Hindlimb muscle (tissue), 1 donor: ENCODE data around the gene KAT5. TPM values are rescaled to one million over a fixed set of nuclear protein-coding genes. Genes with fewer than 3 reads are reported as not detected.
"Not testable (repeated sequence)": the region's sequence is repeated elsewhere in the genome, so short reads cannot be mapped to it uniquely, and the experiment has no call there.

Experiments
- DNase-seq: peaks from one replicate; pipeline ENCODE4 v3.0.0-alpha.2; 2013
- polyA plus RNA-seq: library from polyadenylated mRNA; unstranded; fragments of 120-200 nt; gene quantifications from one replicate; pipeline ENCODE4 v1.2.1, GENCODE V29; 2013; ENCODE audit not compliant: insufficient read length

KAT5 gene
- polyA plus RNA-seq, result 39.2 TPM

- peak; percentile 97 for DNase-seq
Observed at GRCh38 chr11:65711785-65712632, at the start of gene KAT5. Gene KAT5 (plus strand): TSS chr11:65712252. CDS start chr11:65712268, 16 bp downstream.

GRCh38 chr11:65662799-65663638 lies 49.0 kb upstream of the KAT5 start, which contains the start of gene RELA:
Gene RELA (minus strand): TSS chr11:65662916. CDS start chr11:65662832, 84 bp downstream.
- DNase-seq, result peak; percentile 96

DNA sequence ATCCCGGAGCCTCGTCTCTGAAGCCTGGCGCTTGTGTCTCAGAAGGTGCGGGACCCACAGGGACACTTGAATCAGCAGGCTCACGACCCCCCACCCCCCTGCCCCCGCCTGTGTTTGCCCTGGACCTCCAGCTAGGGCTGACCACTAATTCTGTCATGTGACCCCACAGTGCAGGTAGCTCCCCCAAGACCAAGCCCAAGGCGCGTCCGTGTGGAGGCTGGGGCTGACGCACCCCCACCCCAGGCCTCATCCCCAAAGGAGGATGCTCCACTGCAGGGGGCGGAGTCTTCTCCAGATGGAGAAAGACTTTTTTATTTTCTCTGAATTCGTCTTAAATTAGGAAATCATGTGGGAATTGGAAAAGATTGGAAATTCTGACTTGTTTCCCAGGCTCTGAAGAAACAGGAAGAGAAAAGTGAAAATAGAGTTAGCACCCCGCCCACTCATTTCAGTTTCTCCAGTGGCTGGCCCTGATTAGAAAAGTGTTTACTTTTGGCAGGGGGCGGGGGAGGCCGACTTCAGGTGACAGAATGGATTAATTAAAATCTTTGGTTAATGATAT lies 48.3 kb upstream of the KAT5 start:
- DNase-seq, result peak; percentile 82

DNA sequence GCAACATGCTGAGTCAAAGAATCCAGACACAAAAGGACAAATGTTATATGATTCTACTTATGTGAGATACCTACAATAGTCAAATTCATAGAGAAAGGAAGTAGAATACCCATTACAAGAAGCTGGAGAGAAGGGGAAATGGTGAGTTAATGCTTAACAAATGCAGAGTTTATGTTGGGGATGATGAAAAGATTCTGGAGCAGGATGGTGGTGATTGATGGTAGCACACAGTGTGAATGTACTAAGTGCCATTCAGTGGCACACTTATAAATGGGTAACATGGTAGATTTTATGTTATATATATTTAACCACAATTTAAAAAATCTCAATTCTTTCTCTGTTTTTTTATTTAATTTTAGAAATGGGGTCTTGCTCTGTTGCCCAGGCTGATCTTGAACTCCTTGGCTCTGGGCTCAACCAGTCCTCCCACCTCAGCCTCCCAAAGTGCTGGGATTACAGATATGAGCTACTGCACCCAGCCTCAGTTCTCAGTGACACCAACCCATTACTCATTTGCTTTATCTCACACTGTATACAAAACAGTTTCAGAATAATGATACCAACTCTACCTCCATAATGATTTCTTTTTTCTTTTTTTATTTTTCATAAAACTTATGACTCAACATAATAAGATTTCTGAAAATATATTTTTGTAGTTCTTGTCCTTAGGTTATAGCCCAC lies 39.7 kb upstream of the KAT5 start:
- no peak for DNase-seq

DNA sequence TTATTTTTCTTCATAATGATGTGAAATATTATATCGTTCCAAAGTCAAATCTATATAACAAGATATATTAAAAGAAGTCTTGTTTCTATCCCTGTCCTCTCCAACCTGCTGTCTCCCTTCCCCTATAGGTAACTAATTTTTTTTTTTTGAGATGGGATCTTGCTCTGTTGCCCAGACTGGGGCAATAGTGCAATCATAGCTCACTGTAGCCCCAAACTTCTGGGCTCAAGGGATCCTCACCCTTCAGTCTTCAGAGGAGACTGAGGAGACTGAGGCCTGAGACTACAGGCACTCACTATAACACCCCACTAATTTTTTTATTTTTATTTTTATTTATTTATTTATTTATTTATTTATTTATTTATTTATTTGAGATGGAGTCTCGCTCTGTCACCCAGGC lies 39.1 kb upstream of the KAT5 start:
- DNase-seq, result no peak

GRCh38 chr11:65680192-65680743 lies 31.8 kb upstream of the KAT5 start:
- DNase-seq, result no peak

GRCh38 chr11:65683480-65683879 lies 28.6 kb upstream of the KAT5 start:
- not testable (repeated sequence) for DNase-seq

GRCh38 chr11:65685981-65686380 lies 26.1 kb upstream of the KAT5 start:
- no peak for DNase-seq

DNA sequence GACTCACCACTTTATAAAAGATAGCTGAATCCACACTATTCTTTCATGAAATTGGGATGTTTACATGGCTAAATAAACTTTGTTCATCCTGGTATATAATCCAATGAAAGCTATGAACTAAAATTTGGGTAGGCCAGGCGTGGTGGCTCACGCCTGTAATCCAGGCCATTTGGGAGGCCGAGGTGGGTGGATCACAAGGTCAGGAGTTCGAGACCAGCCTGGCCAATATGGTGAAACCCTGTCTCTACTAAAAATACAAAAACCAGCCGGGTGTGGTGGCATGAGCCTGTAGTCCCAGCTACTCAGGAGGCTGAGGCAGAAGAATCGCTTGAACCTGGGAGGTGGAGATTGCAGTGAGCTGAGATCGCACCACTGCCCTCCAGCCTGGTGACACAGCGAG lies 20.2 kb upstream of the KAT5 start:
- DNase-seq, result not testable (repeated sequence)

DNA sequence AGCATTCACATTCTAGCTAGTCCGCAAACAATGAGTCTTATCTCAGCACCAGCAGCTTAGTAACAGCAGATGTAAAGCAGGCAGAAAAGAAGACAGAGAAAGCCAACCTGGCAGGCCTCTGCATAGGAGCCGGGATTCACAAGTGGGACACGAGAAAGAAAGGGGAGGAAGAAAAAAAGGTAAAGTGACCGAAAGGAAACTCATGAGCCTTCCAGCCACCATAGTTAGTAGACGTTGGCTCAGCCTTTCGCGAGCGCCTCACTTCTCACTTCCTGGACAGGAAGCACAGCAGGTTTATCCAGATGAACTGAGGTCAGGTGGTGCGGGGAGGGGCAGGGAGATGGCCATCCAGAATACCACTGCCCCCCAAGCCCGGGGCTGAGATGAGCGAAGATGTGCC lies 19.7 kb upstream of the KAT5 start:
- no peak for DNase-seq

DNA sequence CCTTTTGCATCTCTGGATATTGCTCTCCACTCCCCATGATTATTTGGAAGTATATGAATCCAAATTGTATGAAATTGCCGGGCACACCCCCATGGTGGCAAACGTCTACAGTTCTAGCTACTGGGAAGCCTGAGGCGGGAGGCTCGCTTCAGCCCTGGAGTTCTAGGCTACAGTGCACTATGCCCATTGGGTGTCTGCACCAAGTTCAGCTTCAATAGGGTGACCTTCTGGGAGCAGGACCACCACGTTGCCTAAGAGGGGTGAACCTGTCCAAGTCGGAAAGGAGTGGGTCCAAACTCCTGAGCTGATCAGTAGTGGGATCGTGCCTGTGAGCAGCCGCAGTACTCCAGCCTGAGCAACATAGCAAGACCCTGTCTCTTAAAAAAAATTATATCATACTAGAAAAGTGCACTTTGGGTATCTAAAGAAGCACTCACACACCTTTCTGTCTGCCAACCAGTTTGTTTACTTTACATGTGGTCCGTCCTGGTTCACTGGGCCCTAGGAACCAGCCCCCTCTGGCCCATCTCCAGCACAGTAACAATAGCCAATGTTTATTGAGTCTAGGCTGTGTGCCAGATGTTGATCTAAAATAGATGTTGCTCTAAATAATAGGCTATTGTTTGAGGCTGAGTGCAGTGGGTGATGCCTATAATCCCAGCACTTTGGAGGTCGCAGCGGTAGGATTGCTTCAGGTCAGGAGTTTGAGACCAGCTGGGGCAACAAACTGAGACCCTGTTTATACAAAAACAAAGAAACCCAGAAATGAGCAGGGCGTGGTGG lies 16.4 kb upstream of the KAT5 start:
- DNase-seq, result no peak

DNA sequence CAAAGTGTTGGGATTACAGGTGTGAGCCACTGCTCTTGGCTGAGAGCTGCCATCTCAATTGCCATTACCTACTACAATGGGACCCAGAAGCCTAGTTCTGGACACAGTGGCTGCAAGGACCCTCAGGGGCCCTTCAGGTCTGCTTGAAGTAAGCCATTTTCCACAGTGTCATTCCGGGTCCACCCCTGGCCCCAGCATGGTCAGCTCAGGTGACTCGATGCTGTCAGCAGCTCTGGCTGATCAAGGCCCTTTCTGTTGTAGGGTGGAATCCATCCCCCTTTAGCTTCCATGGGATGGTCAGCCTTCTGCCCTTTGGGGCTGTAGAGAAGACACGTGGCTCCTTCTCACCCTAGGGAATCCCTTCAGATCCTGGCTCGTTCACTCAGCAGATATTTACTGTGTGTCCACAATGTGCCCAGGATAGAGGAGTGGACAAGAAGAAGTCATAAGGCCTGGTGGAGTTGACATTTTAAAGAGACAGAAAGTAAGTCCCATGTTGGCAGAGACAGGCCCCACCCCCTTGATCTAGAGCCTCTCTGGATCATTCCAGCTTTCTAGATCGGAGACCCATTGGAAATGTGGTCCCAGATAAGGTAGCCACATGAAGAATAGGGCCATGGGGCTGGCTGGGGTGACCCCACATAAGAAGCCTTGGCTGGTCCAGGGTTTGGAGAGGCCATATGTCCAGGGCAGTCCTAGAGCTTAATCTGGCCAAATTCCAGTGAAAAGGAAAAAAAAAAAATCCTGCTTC lies 15.1 kb upstream of the KAT5 start:
- DNase-seq, result no peak

DNA sequence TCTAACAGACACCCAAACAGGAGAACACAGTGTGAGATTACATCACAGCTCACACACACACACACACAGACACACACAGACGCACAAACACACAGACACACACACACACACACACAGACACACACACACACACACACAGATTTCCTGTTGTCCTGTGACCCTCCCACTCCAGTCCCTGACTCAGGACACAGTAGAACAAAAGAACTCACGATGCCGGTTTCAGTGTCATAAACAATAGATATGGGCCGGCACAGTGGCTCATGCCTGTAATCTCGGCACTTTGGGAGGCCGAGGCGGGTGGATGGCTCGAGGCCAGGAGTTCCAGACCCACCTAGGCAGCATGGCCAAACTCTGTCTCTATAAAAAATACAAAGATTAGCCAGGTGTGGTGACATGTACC lies 13.8 kb upstream of the KAT5 start:
- no peak for DNase-seq

- DNase-seq, result no peak
Observed at GRCh38 chr11:65699306-65699705, 12.7 kb upstream of the KAT5 start.

GRCh38 chr11:65700399-65700798 lies 11.7 kb upstream of the KAT5 start:
- no peak for DNase-seq

DNA sequence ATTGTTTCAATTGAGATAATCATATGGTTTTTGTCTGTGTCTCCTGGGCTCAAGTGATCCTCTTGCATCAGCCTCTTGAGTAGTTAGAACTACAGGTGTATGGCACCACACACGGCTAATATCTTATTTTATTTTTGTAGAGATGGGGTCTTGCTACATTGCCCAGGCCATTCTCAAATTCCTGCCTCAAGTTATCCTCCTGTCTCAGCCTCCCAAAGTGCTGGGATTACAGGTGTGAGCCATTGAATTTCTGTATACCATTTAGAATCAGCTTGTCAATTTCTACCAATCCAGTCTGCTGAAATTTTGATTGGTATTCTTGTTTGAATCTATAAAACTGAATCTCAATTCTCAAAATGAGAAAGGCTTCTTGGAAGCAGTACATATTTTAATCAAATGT lies 10.4 kb upstream of the KAT5 start:
- no peak for DNase-seq

DNA sequence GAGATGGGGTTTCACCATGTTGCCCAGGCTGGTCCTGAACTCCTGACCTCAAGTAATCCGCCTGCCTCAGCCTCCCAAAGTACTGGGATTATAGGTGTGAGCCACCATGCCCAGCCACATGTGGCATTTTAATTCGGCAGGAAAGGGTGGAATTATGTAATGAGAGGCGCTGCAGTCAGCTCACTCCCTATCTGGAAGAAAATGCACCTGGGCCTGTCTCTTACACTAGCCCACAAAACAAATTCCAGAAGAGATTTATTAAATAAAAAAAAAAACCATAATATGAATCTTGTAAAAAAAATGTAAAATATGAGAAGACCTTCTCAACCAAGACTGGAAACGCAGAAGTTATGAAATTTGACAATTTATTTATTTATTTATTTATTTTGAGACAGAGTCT lies 8.2 kb upstream of the KAT5 start:
- DNase-seq, result no peak

DNA sequence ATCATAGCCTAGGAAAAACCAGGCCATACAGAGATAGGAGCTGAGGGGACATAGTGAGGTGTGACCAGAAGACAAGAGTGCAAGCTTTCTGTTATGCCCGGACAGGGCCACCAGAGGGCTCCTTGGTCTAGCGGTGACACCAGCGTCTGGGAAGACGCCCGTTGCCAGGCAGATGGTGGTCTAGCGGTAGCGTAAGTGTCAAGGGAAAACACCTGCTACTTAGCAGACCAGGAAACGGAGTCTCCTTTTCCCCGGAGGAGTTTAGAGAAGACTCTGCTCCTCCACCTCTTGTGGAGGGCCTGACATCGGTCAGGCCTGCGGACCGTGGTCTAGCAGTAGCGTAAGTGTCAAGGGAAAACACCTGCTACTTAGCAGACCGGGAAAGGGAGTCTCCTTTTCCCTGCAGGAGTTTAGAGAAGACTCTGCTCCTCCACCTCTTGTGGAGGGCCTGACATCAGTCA lies 5.7 kb upstream of the KAT5 start:
- DNase-seq, result peak; percentile 55

DNA sequence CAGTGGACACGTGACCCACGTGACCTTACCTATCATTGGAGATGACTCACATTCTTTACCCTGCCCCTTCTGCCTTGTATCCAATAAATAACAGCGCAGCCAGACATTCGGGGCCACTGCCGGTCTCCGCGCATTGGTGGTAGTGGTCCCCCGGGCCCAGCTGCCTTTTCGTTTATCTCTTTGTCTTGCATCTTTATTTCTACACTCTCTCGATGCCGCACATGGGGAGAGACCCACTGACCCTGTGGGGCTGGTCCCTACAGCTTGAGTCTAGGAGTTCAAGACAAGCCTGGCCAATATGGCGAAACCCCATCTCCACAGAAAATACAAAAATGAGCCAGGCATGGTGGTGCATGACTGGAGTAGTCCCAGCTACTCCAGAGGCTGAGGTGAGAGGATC lies 5.0 kb upstream of the KAT5 start:
- DNase-seq, result not testable (repeated sequence)

GRCh38 chr11:65708451-65708850 lies 3.6 kb upstream of the KAT5 start:
- DNase-seq, result no peak

DNA sequence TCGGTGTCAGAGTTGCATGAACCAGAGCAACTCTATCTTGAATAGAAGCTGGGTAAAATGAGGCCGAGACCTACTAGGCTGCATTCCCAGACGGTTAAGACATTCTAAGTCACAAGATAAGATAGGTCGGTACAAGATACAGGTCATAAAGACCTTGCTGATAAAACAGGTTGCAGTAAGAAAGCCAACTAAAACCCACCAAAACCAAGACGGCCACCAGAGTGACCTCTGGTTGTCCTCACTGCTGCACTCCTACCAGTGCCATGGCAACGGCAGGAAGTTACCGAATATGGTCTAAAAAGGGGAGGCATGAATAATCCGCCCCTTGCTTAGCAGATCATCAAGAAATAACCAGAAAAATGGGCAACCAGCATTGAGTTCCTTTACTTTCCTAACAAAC lies 2.4 kb upstream of the KAT5 start:
- no peak for DNase-seq
